SK-N-SH (cell line): ENCODE data around the gene LRTM2. TPM values are rescaled to one million over a fixed set of nuclear protein-coding genes. Genes with fewer than 3 reads are reported as not detected.

Experiments used
- CTCF ChIA-PET: fragments of 300-600, 350-600 bp; formaldehyde crosslinking; extraction: SDS; loops from one replicate; lab custom pipeline; 2021; lab: Yijun Ruan, JAX
- POLR2A ChIA-PET: fragments of 350-600 bp; sonication (Branson Sonifier 250); formaldehyde crosslinking; extraction: SDS; loops from one replicate; lab custom pipeline; 2020; ENCODE audit warnings: antibody characterized with exemption, inconsistent platforms; lab: Yijun Ruan, JAX
- DNase-seq: peaks from one replicate; pipeline ENCODE4 v3.0.0; 2012
- H2AFZ ChIP-seq: fragments of 200-600 bp; sonication (generic); 2 replicates; pipeline ENCODE4 v1.8.1; 2016; ENCODE audit warnings: antibody characterized with exemption, mild to moderate bottlenecking, low read depth
- H3F3A ChIP-seq: fragments of 200-600 bp; sonication (generic); replicated peaks from 2 replicates; pipeline ENCODE3; 2016; ENCODE audit warnings: antibody characterized with exemption, mild to moderate bottlenecking; ENCODE audit not compliant: insufficient read depth
- H3K27ac ChIP-seq, 2 experiments: fragments of 200-500 bp in 1 of 2; fragments of 200-600 bp in 1 of 2; sonication (Bioruptor generic) in 1 of 2; sonication (generic), shearing (Covaris generic) in 1 of 2; 2 replicates each; pipeline versions ENCODE4 v1.5.1 to v1.6.1; 2014 to 2016; ENCODE audit warnings: low read depth in 2 of 2, inconsistent platforms in 1 of 2, low read length in 1 of 2, mild to moderate bottlenecking in 1 of 2, mixed read lengths in 1 of 2
- H3K27me3 ChIP-seq: fragments of 200-600 bp; sonication (generic), shearing (Covaris generic); 2 replicates; pipeline ENCODE4 v1.6.1; 2016; ENCODE audit warnings: mixed run types; ENCODE audit not compliant: insufficient read depth
- H3K36me3 ChIP-seq, 2 experiments: fragments of 200-500 bp in 1 of 2; fragments of 200-600 bp in 1 of 2; sonication (Bioruptor generic) in 1 of 2; sonication (generic) in 1 of 2; replicated peaks in 1 of 2; 2 replicates each; pipeline versions ENCODE3 to v1.5.1; 2014 to 2016; ENCODE audit warnings: low read length in 1 of 2, mild to moderate bottlenecking in 1 of 2; ENCODE audit not compliant: insufficient read depth in 2 of 2, control insufficient read depth in 1 of 2
- H3K4me1 ChIP-seq, 2 experiments: fragments of 200-500 bp in 1 of 2; fragments of 200-600 bp in 1 of 2; sonication (Bioruptor generic) in 1 of 2; sonication (generic), shearing (Covaris generic) in 1 of 2; 2 replicates each; pipeline versions ENCODE4 v1.5.1 to v1.6.1; 2014 to 2016; ENCODE audit warnings: low read depth in 1 of 2, low read length in 1 of 2, mixed run types in 1 of 2; ENCODE audit not compliant: insufficient read depth in 2 of 2, control insufficient read depth in 1 of 2
- H3K4me2 ChIP-seq: fragments of 200-600 bp; sonication (generic), shearing (Covaris generic); 2 replicates; pipeline ENCODE4 v1.6.1; 2017; ENCODE audit warnings: mixed run types
- H3K4me3 ChIP-seq, 2 experiments: fragments of 200-500 bp in 1 of 2; fragments of 200-600 bp in 1 of 2; sonication (Bioruptor generic) in 1 of 2; sonication (generic), shearing (Covaris generic) in 1 of 2; 2 replicates each; pipeline versions ENCODE4 v1.5.1 to v1.8.1; 2014 to 2016; ENCODE audit warnings: low read depth in 2 of 2, inconsistent platforms in 1 of 2, low read length in 1 of 2, mild to moderate bottlenecking in 1 of 2, mixed read lengths in 1 of 2, moderate library complexity in 1 of 2
- H3K79me2 ChIP-seq: fragments of 200-600 bp; sonication (generic); 2 replicates; pipeline ENCODE4 v1.8.1; 2017; ENCODE audit warnings: mild to moderate bottlenecking; ENCODE audit not compliant: insufficient read depth
- H3K9ac ChIP-seq: fragments of 200-600 bp; sonication (generic); 2 replicates; pipeline ENCODE4 v1.6.1; 2017; ENCODE audit warnings: mixed run types
- H3K9me2 ChIP-seq: fragments of 200-600 bp; sonication (generic); 2 replicates; pipeline ENCODE4 v1.6.1; 2017; ENCODE audit warnings: mixed run types
- H3K9me3 ChIP-seq: fragments of 200-600 bp; sonication (generic); 2 replicates; pipeline ENCODE4 v1.6.1; 2017; ENCODE audit warnings: mixed run types, mild to moderate bottlenecking, moderate library complexity
- H4K20me1 ChIP-seq: fragments of 200-600 bp; sonication (generic); 2 replicates; pipeline ENCODE4 v1.6.1; 2017; ENCODE audit warnings: mild to moderate bottlenecking, mixed run types; ENCODE audit not compliant: insufficient read depth
- ELF1 ChIP-seq: IDR thresholded peaks from 2 replicates; pipeline ENCODE4 v1.4.0; 2012
- EZH2phosphoT487 ChIP-seq: fragments of 200-600 bp; sonication (generic); IDR thresholded peaks from 2 replicates; pipeline ENCODE4 v1.6.1; 2017; ENCODE audit warnings: low read depth, mixed run types, mild to moderate bottlenecking, antibody characterized with exemption, moderate library complexity, borderline replicate concordance
- FOSL2 ChIP-seq: IDR thresholded peaks from 2 replicates; pipeline ENCODE4 v1.4.0; 2012; ENCODE audit warnings: low read depth, mild to moderate bottlenecking, moderate library complexity, borderline replicate concordance
- GATA2 ChIP-seq: sonication (generic); formaldehyde crosslinking; IDR thresholded peaks from 2 replicates; pipeline ENCODE4 v1.5.0; 2020; ENCODE audit warnings: mild to moderate bottlenecking, missing genetic modification reagents
- JUND ChIP-seq: IDR thresholded peaks from 2 replicates; pipeline ENCODE4 v1.4.0; 2012
- MAX ChIP-seq: IDR thresholded peaks from 2 replicates; pipeline ENCODE4 v1.4.0; 2012; ENCODE audit warnings: low read depth
- MEF2A ChIP-seq: IDR thresholded peaks from 2 replicates; pipeline ENCODE4 v1.4.0; 2012; ENCODE audit warnings: low read depth, borderline replicate concordance
- MXI1 ChIP-seq: IDR thresholded peaks from 2 replicates; pipeline ENCODE4 v1.6.1; 2012; ENCODE audit warnings: mild to moderate bottlenecking, low read depth, low read length, improper control_type of control experiment
- NRF1 ChIP-seq: IDR thresholded peaks from 2 replicates; pipeline ENCODE4 v1.6.1; 2012; ENCODE audit warnings: low read depth, mild to moderate bottlenecking, low read length
- POLR2AphosphoS5 ChIP-seq: IDR thresholded peaks from 2 replicates; pipeline ENCODE4 v1.6.1; 2012; ENCODE audit warnings: low read depth, low read length
- SIN3A ChIP-seq: IDR thresholded peaks from 2 replicates; pipeline ENCODE4 v1.6.1; 2012; ENCODE audit warnings: low read depth, mild to moderate bottlenecking, low read length, moderate library complexity, borderline replicate concordance
- SMC3 ChIP-seq: IDR thresholded peaks from 2 replicates; pipeline ENCODE4 v1.6.1; 2012; ENCODE audit warnings: low read depth, low read length, improper control_type of control experiment
- TAF1 ChIP-seq: IDR thresholded peaks from 2 replicates; pipeline ENCODE4 v1.6.1; 2012; ENCODE audit warnings: low read depth, mild to moderate bottlenecking, low read length, moderate library complexity, borderline replicate concordance
- TEAD4 ChIP-seq: IDR thresholded peaks from 2 replicates; pipeline ENCODE4 v1.4.0; 2012; ENCODE audit warnings: mild to moderate bottlenecking, borderline replicate concordance; ENCODE audit not compliant: insufficient read depth
- YY1 ChIP-seq: IDR thresholded peaks from 2 replicates; pipeline ENCODE4 v1.4.0; 2012; ENCODE audit warnings: low read depth, mild to moderate bottlenecking
- WGBS: methylation state at CpG from one replicate; pipeline ENCODE4 v1.1.6; 2017; ENCODE audit warnings: low lambda C conversion rate; 5-methylcytosine and 5-hydroxymethylcytosine counted together
- polyA plus RNA-seq, 3 experiments: library from polyadenylated mRNA; depleted of rRNA; stranded (reverse); fragments of >200 nt; gene quantifications; 2 replicates each; pipeline ENCODE4 v1.2.3, GENCODE V29; 2012
- TF ChIP-seq, protein P1 (sequence below): IDR thresholded peaks from 2 replicates; pipeline ENCODE4 v1.4.0; 2012; ENCODE audit warnings: low read depth, borderline replicate concordance
- TF ChIP-seq, protein P2 (sequence below): IDR thresholded peaks from 2 replicates; pipeline ENCODE4; 2012

The LRTM2 gene
- polyA plus RNA-seq, 1 of the 3 experiments (the other 2 are of a cell fraction): not detected

- H3K27me3 ChIP-seq: peaks cover 20% of the 10 kb centered on the region
- POLR2A ChIA-PET: no interaction called here
Measured at GRCh38 chr12:1844661-1845409, 24.5 kb downstream of the LRTM2 start.

DNA sequence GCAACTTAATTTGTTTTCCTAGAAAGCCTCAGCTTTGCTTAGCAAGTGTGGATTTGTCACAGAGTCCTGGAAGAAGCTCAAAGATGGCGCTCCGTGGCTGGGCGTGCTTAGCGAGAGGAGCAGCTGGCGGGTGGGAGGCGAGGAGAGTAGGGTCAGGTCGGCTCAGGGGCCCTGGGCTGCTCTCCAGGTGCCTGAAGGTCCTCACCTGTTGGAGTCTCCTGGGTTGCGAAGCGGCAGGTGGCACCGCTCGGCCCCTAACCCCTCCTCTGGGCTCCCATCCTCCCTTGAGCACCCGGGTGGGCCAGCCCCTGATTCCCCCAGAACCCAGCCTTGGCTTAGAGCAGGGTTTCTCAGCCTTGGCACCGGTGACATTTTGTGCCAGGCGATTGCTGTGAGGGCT is 25.1 kb downstream of the LRTM2 start:
- Histone ChIP-seq H3K9ac (no peak overlapping the region), H3F3A (peaks cover under 1% of the 10 kb centered on the region), H3K36me3 (no peaks in the 10 kb centered on the region), H3K9me3 (no peaks in the 10 kb centered on the region), H3K79me2 (no peaks in the 10 kb centered on the region), H3K9me2 (no peaks in the 10 kb centered on the region), H3K4me1 (peaks cover 5 to 33% of the 10 kb centered on the region in 2 experiments; a peak in 2 of 4 replicates), H4K20me1 (no peaks in the 10 kb centered on the region), H3K4me2 (no peak overlapping the region), H3K27me3 (peaks cover 20% of the 10 kb centered on the region), H2AFZ (no peak overlapping the region), H3K27ac (no peak overlapping the region), H3K4me3 (no peak overlapping the region)
- POLR2A ChIA-PET: no interaction called here
- 58% methylated on average over 11 of the region's 14 CpGs for WGBS
- DNase-seq: no peak
- CTCF ChIA-PET: no interaction called here
- TF ChIP-seq GATA2 (CRISPR knock-in tag) (no peak), TEAD4 (no peak), MEF2A (no peak), YY1 (no peak), MAX (no peak), POLR2AphosphoS5 (no peak), SMC3 (no peak), MXI1 (no peak)
- TF ChIP-seq, protein P1, sequence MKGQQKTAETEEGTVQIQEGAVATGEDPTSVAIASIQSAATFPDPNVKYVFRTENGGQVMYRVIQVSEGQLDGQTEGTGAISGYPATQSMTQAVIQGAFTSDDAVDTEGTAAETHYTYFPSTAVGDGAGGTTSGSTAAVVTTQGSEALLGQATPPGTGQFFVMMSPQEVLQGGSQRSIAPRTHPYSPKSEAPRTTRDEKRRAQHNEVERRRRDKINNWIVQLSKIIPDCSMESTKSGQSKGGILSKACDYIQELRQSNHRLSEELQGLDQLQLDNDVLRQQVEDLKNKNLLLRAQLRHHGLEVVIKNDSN: no peak

More at GRCh38 chr12:1844661-1845409, 24.5 kb downstream of the LRTM2 start:
- no peak for DNase-seq
- no peaks in the 10 kb centered on the region for H3K79me2 ChIP-seq
- TF ChIP-seq MAX (no peak), FOSL2 (no peak), SIN3A (no peak), GATA2 (CRISPR knock-in tag) (no peak), YY1 (no peak), JUND (no peak), MEF2A (no peak), TEAD4 (no peak), EZH2phosphoT487 (no peak), NRF1 (no peak), MXI1 (no peak), TAF1 (no peak), ELF1 (no peak)
- TF ChIP-seq, protein P2, sequence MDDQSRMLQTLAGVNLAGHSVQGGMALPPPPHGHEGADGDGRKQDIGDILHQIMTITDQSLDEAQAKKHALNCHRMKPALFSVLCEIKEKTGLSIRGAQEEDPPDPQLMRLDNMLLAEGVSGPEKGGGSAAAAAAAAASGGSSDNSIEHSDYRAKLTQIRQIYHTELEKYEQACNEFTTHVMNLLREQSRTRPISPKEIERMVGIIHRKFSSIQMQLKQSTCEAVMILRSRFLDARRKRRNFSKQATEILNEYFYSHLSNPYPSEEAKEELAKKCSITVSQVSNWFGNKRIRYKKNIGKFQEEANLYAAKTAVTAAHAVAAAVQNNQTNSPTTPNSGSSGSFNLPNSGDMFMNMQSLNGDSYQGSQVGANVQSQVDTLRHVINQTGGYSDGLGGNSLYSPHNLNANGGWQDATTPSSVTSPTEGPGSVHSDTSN: no peak
- TF ChIP-seq, protein P1: no peak
- no peaks in the 10 kb centered on the region for H3K9me2 ChIP-seq
- CTCF ChIA-PET: interaction anchor here (2.3 kb wide), 1 partner anchor 95 kb away, joined by 5 read pairs; no protein-coding TSS in a partner anchor
- no peaks in the 10 kb centered on the region for H3K36me3 ChIP-seq
- H3K4me2 ChIP-seq: no peak overlapping the region
- WGBS: 47% methylated on average over 12 of the region's 12 CpGs
- no peaks in the 10 kb centered on the region for H4K20me1 ChIP-seq
- H3K27ac ChIP-seq: no peak overlapping the region
- no peak overlapping the region for H2AFZ ChIP-seq
- H3K4me1 ChIP-seq: peaks cover 5 to 35% of the 10 kb centered on the region in 2 experiments; a peak in 2 of 4 replicates
- no peak overlapping the region for H3K4me3 ChIP-seq
- no peak overlapping the region for H3K9ac ChIP-seq
- H3K9me3 ChIP-seq: no peaks in the 10 kb centered on the region
- H3F3A ChIP-seq: no peaks in the 10 kb centered on the region
